H1 (cell line): ENCODE results near the gene GAP43. TPM values are rescaled to one million over a fixed set of nuclear protein-coding genes. Genes with fewer than 3 reads are reported as not detected.
"Not testable (repeated sequence)": the region's sequence is repeated elsewhere in the genome, so short reads cannot be mapped to it uniquely, and the experiment has no call there.

Experiments used
- CTCF ChIA-PET: fragments of 300-600 bp; sonication (Branson Sonifier 250); formaldehyde crosslinking; loops from one replicate; lab custom pipeline; 2021; ENCODE audit not compliant: partially characterized antibody; lab: Charles Lee
- POLR2A ChIA-PET: fragments of 300-600 bp; sonication (Branson Sonifier 250); formaldehyde crosslinking; loops from one replicate; lab custom pipeline; 2021; ENCODE audit warnings: inconsistent platforms; ENCODE audit not compliant: partially characterized antibody; lab: Charles Lee
- DNase-seq, 2 experiments: peaks; one replicate each; pipeline versions ENCODE4 v3.0.0 to v3.0.0-alpha.2; 2010 to 2022; ENCODE audit warnings: low spot score in 2 of 2, low read depth in 1 of 2, mixed read lengths in 1 of 2
- FAIRE-seq: peaks from 2 replicates; lab custom pipeline; 2011; peaks lifted over from hg19 to GRCh38; lab: Jason Lieb, UNC
- H2AFZ ChIP-seq: 2 replicates; pipeline ENCODE4 v1.8.1; 2012; ENCODE audit warnings: low read length, inconsistent platforms
- H2AK5ac ChIP-seq: 2 replicates; pipeline ENCODE4 v1.6.1; 2013; ENCODE audit warnings: low read depth, low read length
- H2BK120ac ChIP-seq: replicated peaks from 2 replicates; pipeline ENCODE3; 2013; ENCODE audit warnings: low read depth, low read length, inconsistent platforms
- H2BK12ac ChIP-seq: 2 replicates; pipeline ENCODE4 v1.6.1; 2013; ENCODE audit warnings: low read depth, low read length
- H2BK15ac ChIP-seq: 2 replicates; pipeline ENCODE4 v1.6.1; 2013; ENCODE audit warnings: low read length
- H2BK20ac ChIP-seq: 2 replicates; pipeline ENCODE4 v1.6.1; 2013; ENCODE audit warnings: low read length
- H2BK5ac ChIP-seq: 2 replicates; pipeline ENCODE4 v1.6.1; 2013; ENCODE audit warnings: low read depth, low read length
- H3K14ac ChIP-seq: 2 replicates; pipeline ENCODE4 v1.6.1; 2013; ENCODE audit warnings: inconsistent platforms; ENCODE audit not compliant: insufficient read length
- H3K18ac ChIP-seq: 2 replicates; pipeline ENCODE4 v1.6.1; 2013; ENCODE audit warnings: low read length; ENCODE audit errors: extremely low read depth
- H3K23ac ChIP-seq: 2 replicates; pipeline ENCODE4 v1.6.1; 2013; ENCODE audit warnings: inconsistent platforms; ENCODE audit not compliant: insufficient read length
- H3K23me2 ChIP-seq: 2 replicates; pipeline ENCODE4 v1.6.1; 2013; ENCODE audit warnings: low read depth, low read length
- H3K27ac ChIP-seq: 2 replicates; pipeline ENCODE4 v1.6.1; 2011; ENCODE audit warnings: low read depth, low read length, inconsistent platforms
- H3K27me3 ChIP-seq, 4 experiments: replicated peaks in 1 of 4; 1 replicate in 1 of 4; 2 replicates in 3 of 4; pipeline versions ENCODE4 v1.6.1 to v1.8.1; 2011 to 2013; ENCODE audit warnings: low read length in 3 of 4, mild to moderate bottlenecking in 3 of 4, inconsistent platforms in 2 of 4, mixed read lengths in 2 of 4, moderate library complexity in 1 of 4; ENCODE audit not compliant: control insufficient read depth in 3 of 4, insufficient read depth in 3 of 4; ENCODE audit errors: extremely low read depth in 1 of 4
- H3K36me3 ChIP-seq, 4 experiments: 2 replicates each; pipeline versions ENCODE4 v1.6.1 to v1.8.1; 2011 to 2013; ENCODE audit warnings: mild to moderate bottlenecking in 4 of 4, low read length in 3 of 4, moderate library complexity in 2 of 4, control low read depth in 1 of 4, inconsistent platforms in 1 of 4; ENCODE audit not compliant: insufficient read depth in 4 of 4, control insufficient read depth in 2 of 4
- H3K4ac ChIP-seq: replicated peaks from 2 replicates; pipeline ENCODE3; 2013; ENCODE audit warnings: low read length, low read depth, mixed read lengths, inconsistent platforms; ENCODE audit not compliant: insufficient read length
- H3K4me1 ChIP-seq, 4 experiments: replicated peaks in 1 of 4; 1 replicate in 1 of 4; 2 replicates in 3 of 4; pipeline versions ENCODE4 v1.6.1 to v1.8.1; 2011 to 2013; ENCODE audit warnings: low read length in 3 of 4, inconsistent platforms in 2 of 4, mixed read lengths in 1 of 4; ENCODE audit not compliant: insufficient read depth in 4 of 4, control insufficient read depth in 3 of 4
- H3K4me2 ChIP-seq, 2 experiments: 2 replicates each; pipeline versions ENCODE4 v1.6.1 to v1.8.1; 2011 to 2013; ENCODE audit warnings: low read depth in 2 of 2, low read length in 2 of 2, control low read depth in 1 of 2, inconsistent platforms in 1 of 2, mild to moderate bottlenecking in 1 of 2; ENCODE audit not compliant: insufficient read depth in 1 of 2
- H3K4me3 ChIP-seq, 4 experiments: fragments of 200-600, 300-600 bp in 1 of 4; sonication (generic), shearing (Covaris generic), sonication (Bioruptor Twin) in 1 of 4; 2 replicates each; pipeline versions ENCODE4 v1.5.1 to v1.8.1; 2011 to 2016; ENCODE audit warnings: low read length in 4 of 4, low read depth in 3 of 4, control low read depth in 2 of 4, inconsistent platforms in 2 of 4, mild to moderate bottlenecking in 2 of 4, mixed read lengths in 1 of 4, moderate library complexity in 1 of 4; ENCODE audit not compliant: insufficient read depth in 2 of 4; ENCODE audit errors: extremely low read depth in 1 of 4
- H3K56ac ChIP-seq: replicated peaks from 2 replicates; pipeline ENCODE3; 2013; ENCODE audit warnings: low read depth, mild to moderate bottlenecking, mixed read lengths, low read length, inconsistent platforms; ENCODE audit not compliant: insufficient read length
- H3K79me1 ChIP-seq: 2 replicates; pipeline ENCODE4 v1.6.1; 2013; ENCODE audit warnings: low read depth, low read length, control low read depth
- H3K79me2 ChIP-seq, 2 experiments: 2 replicates each; pipeline versions ENCODE4 v1.6.1 to v1.8.1; 2012 to 2013; ENCODE audit warnings: low read length in 2 of 2, mild to moderate bottlenecking in 2 of 2, inconsistent platforms in 1 of 2; ENCODE audit not compliant: insufficient read depth in 2 of 2, control insufficient read depth in 1 of 2
- H3K9ac ChIP-seq, 4 experiments: replicated peaks in 1 of 4; 1 replicate in 1 of 4; 2 replicates in 3 of 4; pipeline versions ENCODE4 v1.6.1 to v1.8.1; 2011 to 2013; ENCODE audit warnings: low read depth in 3 of 4, low read length in 3 of 4, control low read depth in 2 of 4, mild to moderate bottlenecking in 2 of 4, moderate library complexity in 2 of 4, inconsistent platforms in 1 of 4; ENCODE audit errors: extremely low read depth in 1 of 4
- H3K9me3 ChIP-seq, 2 experiments: 2 replicates each; pipeline versions ENCODE4 v1.6.1 to v1.8.1; 2012 to 2013; ENCODE audit warnings: mild to moderate bottlenecking in 2 of 2, moderate library complexity in 2 of 2, control low read depth in 1 of 2, inconsistent platforms in 1 of 2, low read depth in 1 of 2, low read length in 1 of 2, mixed read lengths in 1 of 2; ENCODE audit not compliant: insufficient read depth in 2 of 2
- H4K20me1 ChIP-seq, 2 experiments: replicated peaks in 1 of 2; 2 replicates each; pipeline versions ENCODE3 to v1.8.1; 2011 to 2013; ENCODE audit warnings: inconsistent platforms in 2 of 2, low read length in 2 of 2, mild to moderate bottlenecking in 1 of 2; ENCODE audit not compliant: insufficient read depth in 2 of 2, control insufficient read depth in 1 of 2
- H4K5ac ChIP-seq: 2 replicates; pipeline ENCODE4 v1.6.1; 2013; ENCODE audit warnings: low read length, low read depth, mixed read lengths, inconsistent platforms; ENCODE audit not compliant: insufficient read length
- H4K8ac ChIP-seq: 2 replicates; pipeline ENCODE4 v1.8.0; 2013; ENCODE audit warnings: mild to moderate bottlenecking, moderate library complexity, low read length, inconsistent platforms; ENCODE audit not compliant: insufficient read depth; ENCODE audit errors: extremely low read depth
- H4K91ac ChIP-seq: replicated peaks from 2 replicates; pipeline ENCODE3; 2013; ENCODE audit warnings: low read length, mixed read lengths, inconsistent platforms; ENCODE audit not compliant: insufficient read length
- WGBS, 2 experiments: shearing (Covaris generic) in 1 of 2; methylation state at CpG; one replicate each; pipeline versions ENCODE4 v1.1.6 to v1.1.7; 2013 to 2015; ENCODE audit warnings: low lambda C conversion rate in 2 of 2, mixed read lengths in 2 of 2, inconsistent platforms in 1 of 2, low coverage in 1 of 2, missing lambda C conversion rate in 1 of 2; ENCODE audit not compliant: insufficient replicate concordance in 2 of 2, insufficient coverage in 1 of 2, insufficient read length in 1 of 2; ENCODE audit errors: extremely low coverage in 1 of 2, missing lambda C conversion rate in 1 of 2; 5-methylcytosine and 5-hydroxymethylcytosine counted together
- polyA plus RNA-seq, 7 experiments: library from polyadenylated mRNA; depleted of rRNA in 3 of 7; stranded (reverse) in 5 of 7; unstranded in 2 of 7; fragments of >200 nt in 5 of 7; fragments of 200-250 nt in 2 of 7; gene quantifications; 1 replicate in 5 of 7; 2 replicates in 1 of 7; 4 replicates in 1 of 7; pipeline versions ENCODE4 v1.2.1 to v1.2.3, GENCODE V29; 2011 to 2013; ENCODE audit warnings: missing spikeins in 2 of 7, mixed read lengths in 2 of 7
- total RNA-seq: library from RNA; stranded (reverse); fragmentation: NEBNext Ultra II Directional; extraction: Animal tissue kit (Norgen Biotek cat#: 25700); gene quantifications from 2 replicates; pipeline ENCODE4 v1.2.1, GENCODE V29; 2021

GAP43 gene
- total and polyA plus RNA-seq, 2 of the 8 experiments (the other 6 are each of a cell fraction or from before 2014, with no cell fraction given): 11.2 to 21.9 TPM

DNA sequence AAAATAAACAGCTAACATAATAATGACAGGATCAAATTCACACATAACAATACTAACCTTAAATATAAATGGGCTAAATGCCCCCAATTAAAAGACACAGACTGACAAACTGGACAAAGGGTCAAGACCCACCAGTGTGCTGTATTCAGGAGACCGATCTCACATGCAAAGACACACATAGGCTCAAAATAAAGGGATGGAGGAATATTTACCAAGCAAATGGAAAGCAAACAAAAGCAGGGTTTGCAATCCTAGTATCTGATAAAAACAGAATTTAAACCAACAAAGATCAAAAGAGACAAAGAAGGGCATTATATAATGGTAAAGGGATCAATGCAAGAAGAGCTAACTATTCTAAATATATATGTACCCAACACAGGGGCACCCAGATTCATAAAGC is 129.7 kb downstream of the GAP43 start:
- H3K79me1 ChIP-seq, H4K5ac ChIP-seq, H3K79me2 ChIP-seq, H3K14ac ChIP-seq, H3K4me1 ChIP-seq, H3K4ac ChIP-seq, H2BK15ac ChIP-seq, H4K91ac ChIP-seq, H2BK20ac ChIP-seq, H3K27ac ChIP-seq, H2BK120ac ChIP-seq, H3K27me3 ChIP-seq, H3K23me2 ChIP-seq, H3K9ac ChIP-seq, H2AK5ac ChIP-seq, H3K36me3 ChIP-seq, H2BK5ac ChIP-seq, POLR2A ChIA-PET, H4K8ac ChIP-seq, H3K23ac ChIP-seq, H4K20me1 ChIP-seq, H3K56ac ChIP-seq, H3K4me2 ChIP-seq, H3K18ac ChIP-seq, H3K4me3 ChIP-seq, H2AFZ ChIP-seq, FAIRE-seq, H3K9me3 ChIP-seq, DNase-seq, H2BK12ac ChIP-seq: not testable (repeated sequence)
- WGBS, 2 experiments: 95% methylated on average over 1 of the region's 1 CpG; no CpG with 5 or more reads in 1 of the 2 experiments
- CTCF ChIA-PET: interaction anchor here (1.6 kb wide), 1 partner anchor 66 kb away, joined by 3 read pairs; no protein-coding TSS in a partner anchor
